Measurements from ENCODE around the gene TMEM119. TPM values are rescaled to one million over a fixed set of nuclear protein-coding genes. Genes with fewer than 3 reads are reported as not detected.

The TMEM119 gene
- total and polyA plus RNA-seq, 9 of the 15 experiments (the other 6 are each of a cell fraction or from before 2014, with no cell fraction given): 0.18 TPM; not detected in 8

- no peak for TF ChIP-seq NR2C2 (CRISPR knock-in tag; IDR thresholded peaks at IDR 0.05)
- TF ChIP-seq NR2C2 (tag; IDR thresholded peaks at IDR 0.05): peak; percentile 12; the same call in 1 of the 2 replicates
- TF ChIP-seq ZNF143 (CRISPR knock-in tag; IDR thresholded peaks at IDR 0.05): no peak
- no peak for TF ChIP-seq JUND (IDR thresholded peaks at IDR 0.05; ENCODE audit: borderline replicate concordance, low read depth, low read length)
- 0 out of 3 replicates have a peak, but pooled peaks have one; percentile 2 for TF ChIP-seq JUND (tag; IDR thresholded peaks at IDR 0.05; ENCODE audit: borderline replicate concordance, low read depth, low read length)
- TF ChIP-seq ZC3H11A (IDR thresholded peaks at IDR 0.05; ENCODE audit: low read depth, low read length): no peak
- TF ChIP-seq KAT2B (IDR thresholded peaks at IDR 0.05; ENCODE audit: low read depth, low read length): no peak
- TF ChIP-seq BCOR (IDR thresholded peaks at IDR 0.05): peak; percentile 93
- peak; percentile 14; the same call in 1 of the 2 replicates for TF ChIP-seq RAD51 (IDR thresholded peaks at IDR 0.05; ENCODE audit: borderline replicate concordance, low read depth)
- TF ChIP-seq DMBX1 (CRISPR knock-in tag; IDR thresholded peaks at IDR 0.05; ENCODE audit: borderline replicate concordance): peak; percentile 49
- 0 out of 2 replicates have a peak, but pooled peaks have one; percentile 50 for TF ChIP-seq ZNF668 (CRISPR knock-in tag; IDR thresholded peaks at IDR 0.05)
- no peak for TF ChIP-seq MYC (IDR thresholded peaks at IDR 0.05; ENCODE audit: low read depth, low read length)
- TF ChIP-seq MYC (CRISPR knock-in tag; IDR thresholded peaks at IDR 0.05; ENCODE audit: borderline replicate concordance, low read depth): 0 out of 2 replicates have a peak, but pooled peaks have one; percentile 36
- TF ChIP-seq ZFP36 (IDR thresholded peaks at IDR 0.05; ENCODE audit: low read depth, low read length, partially characterized antibody): peak; percentile 89
- TF ChIP-seq ZFP91 (CRISPR knock-in tag; IDR thresholded peaks at IDR 0.05): no peak
- no peak for TF ChIP-seq FUS (optimal IDR thresholded peaks at IDR 0.05; ENCODE audit: low read depth, low read length)
- TF ChIP-seq ZNF583 (CRISPR knock-in tag; IDR thresholded peaks at IDR 0.05): peak; percentile 36; the same call in 1 of the 2 replicates
- peak; percentile 22 for TF ChIP-seq ASH1L (IDR thresholded peaks at IDR 0.05; ENCODE audit: borderline replicate concordance, low read depth, partially characterized antibody)
- no peak for TF ChIP-seq ELF2 (CRISPR knock-in tag; IDR thresholded peaks at IDR 0.05)
- TF ChIP-seq SPI1 (IDR thresholded peaks at IDR 0.05; ENCODE audit: borderline replicate concordance, low read depth, low read length): no peak
- TF ChIP-seq RBFOX2 (IDR thresholded peaks at IDR 0.05; ENCODE audit: low read depth, low read length): peak; percentile 2; the same call in 1 of the 2 replicates
- no peak for TF ChIP-seq ZNF121 (CRISPR knock-in tag; conservative IDR thresholded peaks at IDR 0.05)
- 0 out of 2 replicates have a peak, but pooled peaks have one; percentile 57 for TF ChIP-seq KAT7 (CRISPR knock-in tag; IDR thresholded peaks at IDR 0.05; ENCODE audit: borderline replicate concordance)
- peak; percentile 62; the same call in 1 of the 2 replicates for TF ChIP-seq ZNF197 (CRISPR knock-in tag; IDR thresholded peaks at IDR 0.05; ENCODE audit: low read depth)
- no peak for TF ChIP-seq POLR3G (IDR thresholded peaks at IDR 0.05; ENCODE audit: extremely low read depth, insufficient read length, insufficient replicate concordance)
- peak; percentile 52; the same call in 1 of the 2 replicates for TF ChIP-seq CREB3 (tag; conservative IDR thresholded peaks at IDR 0.05; ENCODE audit: low read depth)
- TF ChIP-seq PTBP1 (IDR thresholded peaks at IDR 0.05; ENCODE audit: low read depth, low read length): 0 out of 2 replicates have a peak, but pooled peaks have one; percentile 62
Measured at GRCh38 chr12:108630481-108631207, 32.8 kb upstream of the TMEM119 start (continued).
